H9 (cell line): Measurements from ENCODE around the gene LRRC41. TPM values are rescaled to one million over a fixed set of nuclear protein-coding genes. Genes with fewer than 3 reads are reported as not detected.
"Not testable (repeated sequence)": the region's sequence is repeated elsewhere in the genome, so short reads cannot be mapped to it uniquely, and the experiment has no call there.

Source experiments
- DNase-seq: peaks from one replicate; pipeline ENCODE4 v3.0.0-alpha.2; 2017
- H2AFZ ChIP-seq: one replicate; pipeline ENCODE4 v1.6.1; 2013; ENCODE audit warnings: mild to moderate bottlenecking, low read length, control low read depth, moderate library complexity
- H2AK5ac ChIP-seq: 2 replicates; pipeline ENCODE4 v1.6.1; 2013; ENCODE audit warnings: low read length, control low read depth, mixed read lengths; ENCODE audit not compliant: insufficient read length
- H2BK120ac ChIP-seq: one replicate; pipeline ENCODE4 v1.6.1; 2013; ENCODE audit warnings: low read depth, mild to moderate bottlenecking, low read length, control low read depth, inconsistent platforms; ENCODE audit not compliant: poor library complexity, severe bottlenecking
- H2BK12ac ChIP-seq: 2 replicates; pipeline ENCODE4 v1.6.1; 2013; ENCODE audit warnings: low read length, control low read depth, mixed read lengths, low read depth; ENCODE audit not compliant: insufficient read length
- H2BK15ac ChIP-seq: 2 replicates; pipeline ENCODE4 v1.6.1; 2013; ENCODE audit warnings: low read depth, low read length, control low read depth
- H2BK20ac ChIP-seq: one replicate; pipeline ENCODE4 v1.6.1; 2013; ENCODE audit warnings: low read depth, mild to moderate bottlenecking, low read length, control low read depth, inconsistent platforms; ENCODE audit not compliant: poor library complexity, severe bottlenecking
- H2BK5ac ChIP-seq: 2 replicates; pipeline ENCODE4 v1.6.1; 2013; ENCODE audit warnings: low read length, control low read depth, mixed read lengths; ENCODE audit not compliant: insufficient read length
- H3K14ac ChIP-seq: 2 replicates; pipeline ENCODE4 v1.6.1; 2013; ENCODE audit warnings: low read length, control low read depth; ENCODE audit not compliant: insufficient read depth
- H3K18ac ChIP-seq: 2 replicates; pipeline ENCODE4 v1.6.1; 2013; ENCODE audit warnings: low read depth, mild to moderate bottlenecking, mixed read lengths, low read length, control low read depth; ENCODE audit not compliant: insufficient read length
- H3K23ac ChIP-seq: 2 replicates; pipeline ENCODE4 v1.6.1; 2013; ENCODE audit warnings: low read length, control low read depth, mixed read lengths, low read depth; ENCODE audit not compliant: insufficient read length
- H3K23me2 ChIP-seq: 2 replicates; pipeline ENCODE4 v1.6.1; 2013; ENCODE audit warnings: low read depth, mild to moderate bottlenecking, mixed read lengths, low read length, control low read depth; ENCODE audit not compliant: insufficient read length, poor library complexity, severe bottlenecking
- H3K27ac ChIP-seq: 2 replicates; pipeline ENCODE4 v1.5.1; 2013; ENCODE audit warnings: low read length, control low read depth, mixed read lengths, low read depth; ENCODE audit not compliant: insufficient read length
- H3K27me3 ChIP-seq: 2 replicates; pipeline ENCODE4 v1.6.1; 2013; ENCODE audit warnings: low read length, control low read depth, inconsistent platforms; ENCODE audit not compliant: insufficient read depth
- H3K4ac ChIP-seq: 2 replicates; pipeline ENCODE4 v1.6.1; 2013; ENCODE audit warnings: low read depth, mild to moderate bottlenecking, control low read depth, inconsistent platforms, low read length, moderate library complexity
- H3K4me1 ChIP-seq: 2 replicates; pipeline ENCODE4 v1.6.1; 2013; ENCODE audit warnings: low read length, control low read depth, inconsistent platforms; ENCODE audit not compliant: insufficient read depth
- H3K4me2 ChIP-seq: 2 replicates; pipeline ENCODE4 v1.6.1; 2013; ENCODE audit warnings: low read length, control low read depth, mixed read lengths; ENCODE audit not compliant: insufficient read length, insufficient read depth
- H3K56ac ChIP-seq: 2 replicates; pipeline ENCODE4 v1.6.1; 2013; ENCODE audit warnings: low read depth, mild to moderate bottlenecking, mixed read lengths, low read length, control low read depth; ENCODE audit not compliant: insufficient read length
- H3K79me1 ChIP-seq: 2 replicates; pipeline ENCODE4 v1.6.1; 2013; ENCODE audit warnings: low read depth, mild to moderate bottlenecking, moderate library complexity, low read length, control low read depth, inconsistent platforms; ENCODE audit not compliant: insufficient read depth, poor library complexity, severe bottlenecking
- H3K79me2 ChIP-seq: 2 replicates; pipeline ENCODE4 v1.6.1; 2013; ENCODE audit warnings: low read length, control low read depth, inconsistent platforms; ENCODE audit not compliant: insufficient read depth
- H3K9ac ChIP-seq: 2 replicates; pipeline ENCODE4 v1.6.1; 2013; ENCODE audit warnings: low read length, control low read depth, mixed read lengths; ENCODE audit not compliant: insufficient read length; ENCODE audit errors: extremely low read depth
- H3K9me3 ChIP-seq: one replicate; pipeline ENCODE4 v1.6.1; 2013; ENCODE audit warnings: low read depth, low read length, inconsistent platforms; ENCODE audit not compliant: control insufficient read depth
- H3T11ph ChIP-seq: one replicate; pipeline ENCODE4 v1.6.1; 2013; ENCODE audit warnings: mild to moderate bottlenecking, low read length, control low read depth, inconsistent platforms
- H4K20me1 ChIP-seq: one replicate; pipeline ENCODE4 v1.6.1; 2013; ENCODE audit not compliant: control insufficient read depth, insufficient read length, insufficient read depth
- H4K5ac ChIP-seq: 2 replicates; pipeline ENCODE4 v1.6.1; 2013; ENCODE audit warnings: low read depth, mild to moderate bottlenecking, mixed read lengths, low read length, control low read depth; ENCODE audit not compliant: insufficient read length
- H4K8ac ChIP-seq: replicated peaks from 2 replicates; pipeline ENCODE4 v1.6.1; 2013; ENCODE audit warnings: low read length, control low read depth, mixed read lengths, low read depth; ENCODE audit not compliant: insufficient read length
- H4K91ac ChIP-seq: 2 replicates; pipeline ENCODE4 v1.6.1; 2013; ENCODE audit warnings: low read depth, mild to moderate bottlenecking, moderate library complexity, mixed read lengths, low read length, control low read depth; ENCODE audit not compliant: insufficient read length
- H3K27ac Mint-ChIP-seq, 3 experiments: 2 replicates in 2 of 3; 3 replicates in 1 of 3; pipeline ENCODE4 v1.8.0; 2020 to 2021; ENCODE audit warnings: mixed read lengths in 3 of 3, mild to moderate bottlenecking in 1 of 3, moderate library complexity in 1 of 3
- H3K27me3 Mint-ChIP-seq: 2 replicates; pipeline ENCODE4 v1.8.0; 2021; ENCODE audit warnings: low read depth, mild to moderate bottlenecking, moderate library complexity, mixed read lengths
- H3K36me3 Mint-ChIP-seq, 3 experiments: 2 replicates in 2 of 3; 3 replicates in 1 of 3; pipeline ENCODE4 v1.8.0; 2020 to 2021; ENCODE audit warnings: low read depth in 3 of 3, mixed read lengths in 3 of 3; ENCODE audit not compliant: insufficient read depth in 1 of 3
- H3K4me1 Mint-ChIP-seq, 2 experiments: 2 replicates each; pipeline ENCODE4 v1.8.0; 2020; ENCODE audit warnings: mixed read lengths in 2 of 2
- H3K4me3 Mint-ChIP-seq, 2 experiments: 2 replicates in 1 of 2; 3 replicates in 1 of 2; pipeline ENCODE4 v1.8.0; 2020 to 2021; ENCODE audit warnings: mild to moderate bottlenecking in 2 of 2, mixed read lengths in 2 of 2, moderate library complexity in 1 of 2
- H3K9me3 Mint-ChIP-seq, 2 experiments: 2 replicates in 1 of 2; 3 replicates in 1 of 2; pipeline ENCODE4 v1.8.0; 2020; ENCODE audit warnings: mild to moderate bottlenecking in 2 of 2, mixed read lengths in 2 of 2, moderate library complexity in 1 of 2
- WGBS: extraction: QIAGEN DNeasy Blood & Tissue Kit; methylation state at CpG from one replicate; pipeline ENCODE4 v1.1.7; 2013; ENCODE audit warnings: missing lambda C conversion rate, low lambda C conversion rate, mixed read lengths; ENCODE audit not compliant: insufficient read length; ENCODE audit errors: extremely low coverage; 5-methylcytosine and 5-hydroxymethylcytosine counted together
- total RNA-seq: library from RNA; stranded (reverse); gene quantifications from 2 replicates; pipeline ENCODE4 v1.2.1, GENCODE V29; 2021
- TF ChIP-seq, protein P1 (sequence below): fragments of 200-600 bp; sonication (generic); conservative IDR thresholded peaks from 3 replicates; pipeline ENCODE4 v1.8.0; 2021; ENCODE audit warnings: antibody characterized with exemption, mild to moderate bottlenecking

Gene LRRC41
- total RNA-seq, 1 experiment from 2014 or later = 62.6 TPM

DNA sequence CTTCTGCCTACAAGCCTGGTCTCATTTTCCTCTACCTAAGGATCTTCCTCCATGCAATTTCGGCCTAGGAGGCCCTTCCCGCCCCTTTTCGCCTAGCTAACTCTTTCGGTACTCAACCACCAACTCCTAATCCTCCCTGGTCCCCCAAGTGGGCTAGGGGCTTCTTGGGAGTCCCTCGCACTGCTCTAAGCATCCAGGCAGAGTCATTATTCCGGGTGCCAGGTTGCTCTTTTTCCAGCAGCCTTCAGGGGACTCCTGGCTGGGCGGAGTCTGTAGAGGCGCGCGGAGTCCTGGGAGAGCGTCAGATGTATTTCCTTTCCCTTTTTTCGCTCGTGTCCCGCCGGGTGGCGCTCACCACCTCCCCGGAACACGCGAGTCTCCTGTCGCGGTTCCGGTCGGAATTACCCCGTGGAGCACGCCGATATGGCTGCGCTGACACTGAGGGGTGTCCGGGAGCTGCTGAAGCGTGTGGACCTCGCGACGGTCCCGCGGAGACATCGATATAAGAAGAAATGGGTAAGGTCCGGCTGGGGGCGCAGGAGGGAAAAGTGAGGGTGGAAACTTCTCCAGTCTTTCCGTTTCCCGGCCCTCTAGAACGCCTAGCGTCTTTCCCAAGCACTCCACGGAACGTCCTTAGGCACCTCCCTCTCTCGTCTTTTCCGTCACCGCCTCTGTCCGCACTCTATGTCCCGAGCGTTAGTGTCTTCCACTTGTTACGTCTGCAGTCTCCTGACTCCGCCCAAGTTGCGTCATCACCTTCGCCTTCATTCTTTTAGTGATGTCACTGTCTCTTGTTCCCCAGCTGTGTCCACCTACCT is 37.2 kb upstream of the LRRC41 start, which contains the start of gene NSUN4:
TSS of gene NSUN4 (plus strand) at position 404 of the 818 bp plus-strand sequence. CDS start at position 424, 20 bp downstream.
- no peak within 1 kb of the TSS for H2BK120ac ChIP-seq
- WGBS = no CpG with 5 or more reads among the region's 53 CpGs
- H3K4me3 Mint-ChIP-seq = peak within 1 kb of the TSS; percentile 89 to 96

DNA sequence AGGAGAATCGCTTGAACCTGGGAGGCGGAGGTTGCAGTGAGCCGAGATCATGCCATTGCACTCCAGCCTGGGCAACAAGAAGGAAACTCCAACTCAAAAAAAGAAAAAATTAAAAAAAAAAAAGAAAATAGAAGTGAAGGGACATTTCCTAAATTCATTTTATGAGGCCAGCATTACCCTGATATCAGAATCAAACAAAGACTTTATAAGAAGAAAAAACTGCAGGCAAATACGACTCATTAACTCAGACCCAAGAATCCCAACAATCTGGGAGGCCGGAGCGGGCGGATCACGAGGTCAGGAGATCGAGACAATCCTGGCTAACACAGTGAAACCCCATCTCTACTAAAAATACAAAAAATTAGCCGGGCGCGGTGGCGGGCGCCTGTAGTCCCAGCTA is 34.0 kb upstream of the LRRC41 start:
- not testable (repeated sequence) for H3K27me3 Mint-ChIP-seq, H3K23me2 ChIP-seq, H3K23ac ChIP-seq, H3K56ac ChIP-seq, H4K20me1 ChIP-seq, H3K79me1 ChIP-seq, H2BK20ac ChIP-seq, H2AFZ ChIP-seq, H2BK5ac ChIP-seq, H2BK12ac ChIP-seq, H3K4ac ChIP-seq, H3K9ac ChIP-seq, H3K27me3 ChIP-seq, H3K4me3 Mint-ChIP-seq, H3K4me1 ChIP-seq, H4K91ac ChIP-seq, H3K18ac ChIP-seq, DNase-seq, H3K36me3 Mint-ChIP-seq, H3K9me3 Mint-ChIP-seq, H3T11ph ChIP-seq, H3K27ac Mint-ChIP-seq, H2AK5ac ChIP-seq, H4K8ac ChIP-seq, H3K9me3 ChIP-seq, H3K4me2 ChIP-seq, H4K5ac ChIP-seq, H3K79me2 ChIP-seq, H3K14ac ChIP-seq, H3K27ac ChIP-seq, H2BK15ac ChIP-seq, H2BK120ac ChIP-seq
- no CpG with 5 or more reads among the region's 14 CpGs for WGBS
- H3K4me1 Mint-ChIP-seq = peaks cover 23% of the 10 kb centered on the region in 2 experiments

More for the DNA sequence above, 37.2 kb upstream of the LRRC41 start, which contains the start of gene NSUN4:
- Histone ChIP-seq H2BK12ac (no peak within 1 kb of the TSS), H3K9me3 (no peaks in the 10 kb centered on the region), H2AFZ (no peak within 1 kb of the TSS), H4K8ac (no peak within 1 kb of the TSS), H3K4ac (no peak within 1 kb of the TSS), H3K27ac (peak within 1 kb of the TSS; percentile 82), H3K4me1 (no peaks in the 10 kb centered on the region; the same call in 1 of the 2 replicates), H3K9ac (peak within 1 kb of the TSS; percentile 85), H2BK5ac (no peak within 1 kb of the TSS), H2BK15ac (no peak within 1 kb of the TSS), H4K5ac (no peak within 1 kb of the TSS), H3T11ph (no peak within 1 kb of the TSS), H3K14ac (peak within 1 kb of the TSS; percentile 87), H4K91ac (no peak within 1 kb of the TSS), H2AK5ac (no peak within 1 kb of the TSS), H3K79me1 (no peaks in the 10 kb centered on the region), H3K4me2 (peak within 1 kb of the TSS; percentile 49), H3K56ac (no peak within 1 kb of the TSS), H3K79me2 (no peaks in the 10 kb centered on the region), H3K27me3 (no peaks in the 10 kb centered on the region), H4K20me1 (no peaks in the 10 kb centered on the region), H3K23me2 (peaks cover 5% of the 10 kb centered on the region), H3K18ac (peak within 1 kb of the TSS; percentile 92), H3K23ac (no peak within 1 kb of the TSS), H2BK20ac (no peak within 1 kb of the TSS)
- peaks cover 20 to 23% of the 10 kb centered on the region in 2 experiments for H3K4me1 Mint-ChIP-seq
- H3K36me3 Mint-ChIP-seq = peaks cover 11 to 36% (median 34%) of the 10 kb centered on the region in 3 experiments; a peak in 6 of 7 replicates
- no peaks in the 10 kb centered on the region for H3K27me3 Mint-ChIP-seq
- peak within 1 kb of the TSS; percentile 98 to 100 (median 100) for H3K27ac Mint-ChIP-seq
- peak; percentile 88 for DNase-seq
- TF ChIP-seq, protein P1, sequence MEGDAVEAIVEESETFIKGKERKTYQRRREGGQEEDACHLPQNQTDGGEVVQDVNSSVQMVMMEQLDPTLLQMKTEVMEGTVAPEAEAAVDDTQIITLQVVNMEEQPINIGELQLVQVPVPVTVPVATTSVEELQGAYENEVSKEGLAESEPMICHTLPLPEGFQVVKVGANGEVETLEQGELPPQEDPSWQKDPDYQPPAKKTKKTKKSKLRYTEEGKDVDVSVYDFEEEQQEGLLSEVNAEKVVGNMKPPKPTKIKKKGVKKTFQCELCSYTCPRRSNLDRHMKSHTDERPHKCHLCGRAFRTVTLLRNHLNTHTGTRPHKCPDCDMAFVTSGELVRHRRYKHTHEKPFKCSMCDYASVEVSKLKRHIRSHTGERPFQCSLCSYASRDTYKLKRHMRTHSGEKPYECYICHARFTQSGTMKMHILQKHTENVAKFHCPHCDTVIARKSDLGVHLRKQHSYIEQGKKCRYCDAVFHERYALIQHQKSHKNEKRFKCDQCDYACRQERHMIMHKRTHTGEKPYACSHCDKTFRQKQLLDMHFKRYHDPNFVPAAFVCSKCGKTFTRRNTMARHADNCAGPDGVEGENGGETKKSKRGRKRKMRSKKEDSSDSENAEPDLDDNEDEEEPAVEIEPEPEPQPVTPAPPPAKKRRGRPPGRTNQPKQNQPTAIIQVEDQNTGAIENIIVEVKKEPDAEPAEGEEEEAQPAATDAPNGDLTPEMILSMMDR = peak; percentile 62
- peaks cover 0 to 3% of the 10 kb centered on the region in 2 experiments; a peak in 2 of 5 replicates for H3K9me3 Mint-ChIP-seq
